Stimulated activated CD4-positive, alpha-beta T cell treated with anti-CD3 and anti-CD28 coated beads, Interleukin-15, amount 100 ng/mL, for 48 hours (primary cell): ENCODE measurements around the gene TBC1D9B.
"Not testable (repeated sequence)": the region's sequence is repeated elsewhere in the genome, so short reads cannot be mapped to it uniquely, and the experiment has no call there.

Experiments used
- DNase-seq, 2 donors: peaks; one replicate each; pipeline ENCODE4 v3.0.0-alpha.2; 2020; ENCODE audit warnings: low read depth in 2 of 2

Gene TBC1D9B

DNA sequence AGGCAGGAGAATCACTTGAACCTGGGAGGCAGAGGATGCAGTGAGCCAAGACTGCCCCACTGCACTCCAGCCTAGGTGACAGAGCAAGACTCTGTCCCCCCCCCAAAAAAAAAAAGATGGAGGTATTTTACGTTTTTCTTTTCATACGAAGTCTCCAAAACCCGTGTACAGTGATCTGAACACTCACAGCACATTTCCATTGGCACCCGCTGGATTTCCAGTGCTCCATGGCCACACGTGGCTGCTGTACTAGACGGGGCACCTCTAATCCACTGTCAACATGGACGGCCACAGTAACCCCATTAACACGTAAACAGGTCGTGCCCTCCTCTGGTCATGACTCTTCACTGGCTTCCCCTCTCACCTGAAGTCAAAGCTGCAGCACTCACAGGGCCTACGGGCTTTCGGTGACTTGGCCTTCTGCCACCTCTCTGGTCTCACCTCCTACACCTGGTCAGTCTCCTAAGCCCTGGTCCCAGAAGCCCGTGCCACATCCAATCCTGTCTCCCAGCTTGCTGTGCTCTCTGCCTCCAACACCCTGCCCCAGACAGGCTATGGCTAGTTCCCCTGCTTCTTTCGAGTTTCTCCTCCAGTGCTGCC is 22.1 kb downstream of the TBC1D9B start:
- DNase-seq = no peak

DNA sequence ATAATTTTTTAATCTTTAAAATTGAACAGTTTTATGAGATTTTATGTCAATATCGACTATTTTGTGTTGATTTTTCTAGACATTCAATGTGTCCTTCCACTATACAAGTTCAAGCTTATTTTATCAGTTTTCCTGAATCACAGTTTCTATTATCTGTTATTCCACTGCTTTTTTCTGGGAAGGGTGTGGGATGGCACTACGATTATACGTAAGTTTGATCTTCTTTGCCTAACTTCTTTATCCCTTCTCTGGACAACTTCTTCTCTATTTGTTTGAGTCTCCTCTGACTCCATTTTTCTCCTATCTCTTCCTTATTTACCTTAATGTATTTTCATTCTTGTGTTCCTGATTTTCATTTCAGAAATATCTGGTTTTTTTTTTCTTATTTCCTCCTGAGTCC is 24.5 kb downstream of the TBC1D9B start:
- no peak for DNase-seq

DNA sequence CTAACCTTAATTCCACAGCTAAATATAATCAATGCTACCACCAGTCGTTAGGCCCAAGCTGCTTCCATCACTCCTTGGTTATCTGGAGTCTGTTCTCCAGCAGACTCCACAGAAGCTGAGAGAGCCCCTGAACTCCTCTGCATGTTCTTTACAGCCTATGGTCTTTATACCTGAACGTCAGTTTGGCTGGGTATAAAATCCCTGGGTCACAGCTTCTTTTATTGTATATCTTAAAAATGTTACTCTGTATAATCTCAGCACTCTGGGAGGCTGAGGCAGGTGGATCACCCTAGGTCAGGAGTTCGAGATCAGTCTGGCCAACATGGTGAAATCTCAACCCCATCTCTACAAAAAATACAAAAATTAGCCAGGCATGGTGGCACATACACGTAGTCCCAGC is 25.4 kb downstream of the TBC1D9B start:
- DNase-seq = no peak

DNA sequence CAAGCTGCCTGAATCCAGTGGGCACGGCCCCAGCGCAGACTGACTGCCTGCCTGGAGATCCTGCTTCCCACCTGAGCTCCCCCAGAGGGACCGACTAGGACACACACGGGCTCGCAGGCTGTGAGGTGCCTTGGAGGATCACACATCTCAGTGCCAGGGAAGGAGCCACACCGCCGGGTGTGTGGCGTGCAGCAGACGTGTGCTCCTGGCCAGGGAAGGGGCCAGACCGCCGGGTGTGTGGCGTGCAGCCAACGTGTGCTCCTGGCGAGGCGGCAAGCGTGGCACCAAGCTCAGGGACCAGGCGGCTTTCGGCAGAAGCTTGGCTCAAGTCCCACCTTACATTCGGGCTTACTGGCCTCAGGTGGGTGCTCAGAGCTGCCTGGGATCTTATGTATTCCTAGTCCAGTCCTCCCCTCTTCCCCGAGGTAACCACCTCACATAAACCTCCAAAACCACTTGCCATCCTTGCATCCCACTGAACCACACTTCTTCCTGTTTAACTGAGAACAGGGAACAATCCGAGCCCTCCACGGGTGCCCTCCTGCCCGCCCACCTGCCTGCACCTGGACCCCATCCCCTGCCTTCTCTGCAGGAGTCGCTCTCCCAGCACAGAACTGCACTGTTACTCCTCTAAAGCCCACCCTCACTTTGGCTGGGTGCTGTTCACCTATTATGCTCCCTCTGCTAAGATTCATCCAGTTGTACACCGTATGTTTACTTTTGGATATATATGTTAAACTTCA is 26.7 kb downstream of the TBC1D9B start:
- DNase-seq = no peak

DNA sequence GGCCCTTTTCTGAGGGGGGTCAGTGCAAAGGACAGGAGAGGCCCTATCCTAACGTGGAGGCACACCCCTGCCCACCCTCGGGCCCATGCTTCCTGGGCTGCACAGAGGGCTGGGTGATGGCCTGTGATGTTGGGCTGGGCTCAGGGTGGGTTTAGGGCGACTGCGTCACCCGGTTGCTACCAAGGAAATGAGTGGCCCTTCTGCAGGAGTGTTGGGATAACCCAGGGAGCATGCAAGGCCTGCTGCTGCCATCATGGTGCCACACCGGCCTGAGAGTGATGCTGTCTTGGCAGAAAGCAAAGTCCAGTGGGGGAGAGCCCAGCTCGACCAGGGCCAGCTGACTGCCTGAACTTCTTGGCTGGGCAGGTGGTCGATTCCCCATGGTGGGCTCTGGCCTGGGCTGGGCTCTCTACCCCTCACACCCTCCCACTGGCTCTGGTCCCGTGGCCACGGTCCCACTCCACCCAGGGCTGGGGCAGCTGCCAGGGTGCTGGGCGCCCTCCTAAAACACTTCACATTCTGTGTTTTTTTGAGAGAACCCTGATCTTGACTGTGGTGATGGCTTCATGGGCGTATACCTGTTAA is 27.5 kb downstream of the TBC1D9B start:
- no peak for DNase-seq

DNA sequence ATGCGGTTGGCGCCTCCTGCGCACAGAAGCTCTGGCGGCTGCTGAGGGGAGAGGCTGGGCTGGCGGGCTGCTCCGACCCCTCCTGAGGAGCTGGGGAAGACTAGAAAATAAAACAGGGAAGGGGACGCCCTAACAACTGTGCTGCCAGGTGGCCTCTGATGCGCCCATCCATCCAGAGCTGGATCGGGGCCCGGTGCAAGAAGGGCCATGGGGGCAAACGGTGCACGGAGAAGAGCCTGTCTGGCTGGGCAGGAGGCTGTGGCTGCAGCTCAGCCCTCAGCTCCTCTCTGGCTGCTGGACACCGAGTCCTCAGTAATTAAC is 28.0 kb downstream of the TBC1D9B start:
- DNase-seq = no peak

DNA sequence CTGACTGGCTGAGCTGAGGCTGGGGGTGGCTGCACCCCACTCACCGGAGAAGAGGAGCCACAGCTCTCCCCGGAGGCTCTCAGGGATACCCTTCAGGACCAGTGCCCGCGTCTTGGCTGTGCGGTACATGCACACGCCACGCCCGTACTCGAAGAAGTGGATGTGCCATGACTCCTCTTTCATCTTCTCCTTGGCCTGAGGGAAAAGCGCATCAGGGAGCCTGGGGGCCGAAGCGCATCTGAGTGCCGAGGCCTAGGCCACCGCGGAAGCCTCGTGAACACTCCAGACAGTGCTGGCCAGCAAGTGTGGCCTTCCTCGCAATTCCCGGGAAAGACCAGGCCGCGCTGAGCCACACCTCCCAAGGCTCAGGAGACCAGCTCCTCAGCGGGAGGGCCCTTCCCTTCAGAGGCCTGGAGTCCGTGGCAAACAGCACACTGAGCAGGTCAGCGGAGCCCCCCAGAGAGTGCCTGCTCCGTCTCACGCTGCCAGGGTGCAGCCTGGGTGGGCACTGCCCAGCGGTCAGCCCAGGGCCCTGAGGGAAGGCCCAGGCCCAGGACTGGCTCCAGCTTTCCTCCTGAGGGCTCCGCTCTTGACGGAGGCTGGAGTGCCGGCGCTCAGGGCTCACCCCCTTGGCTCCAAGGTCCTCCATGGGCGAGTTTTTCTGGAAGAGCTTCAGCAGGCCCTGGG is 28.6 kb downstream of the TBC1D9B start:
- DNase-seq = no peak

DNA sequence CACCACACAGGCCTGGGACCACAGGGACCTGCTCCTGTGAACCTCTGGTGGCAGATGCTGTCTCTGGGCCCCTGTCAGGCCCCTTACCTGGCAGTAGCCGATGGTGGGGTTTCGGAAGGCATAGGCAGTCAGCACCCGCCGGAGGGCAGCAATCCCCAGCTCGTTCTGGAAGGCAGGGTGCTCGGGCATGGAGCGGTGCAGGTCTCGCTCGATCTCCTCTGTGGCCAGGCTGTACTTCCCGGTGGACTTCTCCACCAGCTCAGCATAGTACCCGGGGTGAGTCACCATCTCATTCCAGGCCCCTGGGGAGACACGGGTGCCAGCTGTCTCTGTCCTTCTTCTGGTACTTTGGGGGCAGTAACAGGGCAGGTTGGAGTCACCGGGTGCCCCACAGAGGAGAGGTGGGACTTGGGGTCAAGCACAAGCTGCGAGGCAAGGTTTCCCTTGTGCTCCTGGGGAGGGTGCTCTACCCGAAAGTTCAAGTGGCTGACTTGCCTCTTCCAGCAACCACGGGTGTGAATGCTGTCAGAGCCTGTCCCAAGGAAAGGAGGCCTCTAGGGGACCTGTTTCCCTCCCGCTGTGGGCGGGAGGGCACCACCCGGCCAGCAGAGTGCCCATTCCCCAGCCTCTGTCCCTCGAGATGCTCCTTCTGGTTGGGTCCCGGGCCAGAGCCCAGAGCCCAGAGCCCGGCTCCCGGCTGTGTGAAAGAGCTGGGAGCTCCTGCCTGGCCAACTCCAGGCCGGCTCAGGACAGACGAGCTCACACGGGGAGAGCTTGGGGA is 29.3 kb downstream of the TBC1D9B start:
- DNase-seq = no peak

DNA sequence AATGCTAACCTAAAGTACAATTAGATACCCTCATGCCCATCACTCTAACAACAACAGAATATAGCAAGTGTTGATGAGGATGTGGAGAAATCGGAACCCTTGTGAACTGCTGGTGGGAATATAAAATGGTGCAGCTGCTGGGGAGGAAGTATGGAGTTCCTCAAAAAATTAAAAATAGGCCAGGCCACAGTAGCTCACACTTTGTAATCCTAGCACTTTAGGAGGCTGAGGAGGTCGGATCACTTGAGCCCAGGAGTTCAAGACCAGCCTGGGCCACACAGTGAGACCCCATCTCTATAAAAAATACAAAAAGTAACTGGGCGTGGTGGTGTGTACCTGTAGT is 31.1 kb downstream of the TBC1D9B start:
- DNase-seq = no peak

DNA sequence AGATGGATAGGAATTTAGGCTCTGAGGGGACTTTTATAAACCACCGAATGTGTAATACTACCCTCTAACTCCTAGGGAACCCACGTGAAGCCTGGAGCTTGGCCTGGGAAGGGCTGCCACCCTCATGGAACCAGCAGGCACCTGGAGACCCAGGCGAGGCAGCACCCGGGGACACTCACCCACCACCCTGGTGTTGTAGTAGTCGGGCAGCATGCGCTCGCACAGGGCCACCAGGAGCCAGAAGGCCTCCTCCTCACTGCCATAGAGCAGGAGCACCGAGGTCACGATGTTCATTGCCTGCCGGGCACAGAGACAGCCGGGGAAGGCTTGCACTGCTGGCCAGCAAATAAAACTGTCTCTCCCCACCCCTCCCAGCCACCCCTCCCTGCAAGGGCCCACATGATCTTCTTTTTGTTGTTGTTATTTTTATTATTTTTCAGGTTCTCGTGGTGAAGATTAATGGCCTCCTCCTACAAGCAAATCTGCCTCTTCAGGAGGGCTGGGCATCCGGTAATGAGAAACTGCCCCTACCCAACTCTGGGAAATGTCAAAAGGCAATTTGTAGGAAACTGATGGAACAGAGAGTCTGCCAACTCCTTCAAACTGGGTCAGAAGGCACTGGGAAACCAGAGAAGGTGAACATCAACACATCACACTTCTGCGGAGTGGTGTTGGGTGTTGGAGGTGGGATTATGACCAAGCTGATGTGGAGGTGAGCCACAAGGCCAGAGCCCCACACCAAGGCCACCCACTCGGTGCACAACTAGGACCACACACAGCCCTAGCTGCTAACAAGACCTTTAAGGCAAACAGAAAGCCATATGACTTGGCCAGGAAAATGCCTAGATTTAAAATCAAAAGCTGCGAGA is 31.7 kb downstream of the TBC1D9B start:
- no peak for DNase-seq

DNA sequence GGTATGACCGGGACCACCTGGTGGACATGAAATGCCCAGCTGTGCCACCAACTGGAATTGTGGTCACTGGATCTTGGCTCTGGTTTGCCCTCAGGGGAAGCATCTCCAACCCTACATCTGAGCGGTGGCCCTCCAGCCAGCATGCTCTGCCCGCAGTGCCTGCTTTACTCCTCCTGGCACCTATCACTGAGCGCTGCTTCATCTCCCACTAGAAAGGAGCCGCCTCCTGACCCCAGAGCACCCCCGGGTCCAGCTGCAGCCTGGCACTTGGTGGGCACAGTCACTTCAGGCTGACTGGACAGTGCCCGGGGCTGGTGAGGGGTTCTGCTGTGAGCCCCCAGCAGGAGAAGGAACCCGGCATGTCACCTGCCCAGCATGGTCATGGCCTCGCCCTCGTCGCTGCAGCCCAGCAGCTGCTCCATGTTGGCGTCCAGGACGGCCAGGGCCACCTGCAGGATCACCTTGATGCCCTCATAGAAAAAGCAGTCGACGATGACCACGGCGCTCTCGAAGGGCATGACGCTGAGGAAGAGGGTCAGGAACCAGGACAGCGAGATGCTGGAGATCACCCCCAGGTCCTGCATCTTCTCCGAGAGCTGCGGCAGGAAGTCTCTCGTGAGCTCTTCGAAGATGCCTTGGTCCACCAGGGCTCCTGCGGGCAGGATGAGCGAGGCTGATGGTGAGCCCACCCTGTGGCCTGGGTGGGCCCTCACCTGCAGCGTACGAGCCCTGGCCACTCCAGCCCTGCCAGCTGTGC is 33.0 kb downstream of the TBC1D9B start:
- no peak for DNase-seq

DNA sequence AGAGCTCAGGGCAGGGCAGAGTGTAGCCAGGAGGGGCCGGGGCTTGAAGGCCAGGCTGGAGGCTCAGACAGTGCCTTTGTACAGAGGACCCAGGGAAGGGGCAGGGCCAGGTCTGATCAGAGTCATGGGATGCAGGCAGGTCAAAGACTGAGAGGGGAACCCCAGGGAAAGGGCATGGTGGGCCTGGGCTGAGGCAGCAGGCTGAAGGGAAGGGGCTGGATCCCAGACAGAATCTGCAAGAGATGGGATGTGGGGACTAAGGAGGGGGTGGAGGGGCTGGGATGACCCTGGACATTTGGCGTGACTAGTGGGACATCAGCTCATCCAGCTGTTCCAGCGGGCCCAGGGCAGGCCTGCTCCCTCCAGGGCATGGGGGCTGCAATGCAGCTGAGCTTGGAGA is 33.6 kb downstream of the TBC1D9B start:
- DNase-seq = no peak

DNA sequence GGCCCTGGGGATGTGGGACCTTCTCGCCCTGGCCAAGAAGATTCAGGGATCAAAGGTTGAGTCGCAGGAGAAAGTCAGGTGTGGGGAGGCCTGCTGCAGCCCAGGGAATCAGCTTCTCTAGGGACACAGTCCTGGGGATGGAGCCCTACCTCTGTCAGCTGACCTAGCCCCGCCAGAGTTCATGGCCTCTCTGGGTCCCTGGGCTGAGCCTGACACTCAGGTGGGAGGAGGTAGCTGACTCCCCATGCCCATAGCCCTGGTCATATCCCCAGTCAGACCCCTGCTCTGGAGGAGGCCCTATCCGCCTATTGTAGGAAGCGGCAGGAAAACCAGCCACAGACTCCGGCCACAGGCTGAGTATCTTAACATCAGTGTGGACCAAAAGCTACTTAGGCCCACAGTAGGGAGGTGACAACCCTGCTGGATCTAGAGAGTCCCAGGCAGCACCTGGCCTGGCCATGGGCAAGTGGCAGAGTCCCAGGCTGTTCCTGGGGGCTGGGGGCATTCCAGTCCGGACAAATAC is 34.0 kb downstream of the TBC1D9B start:
- no peak for DNase-seq

DNA sequence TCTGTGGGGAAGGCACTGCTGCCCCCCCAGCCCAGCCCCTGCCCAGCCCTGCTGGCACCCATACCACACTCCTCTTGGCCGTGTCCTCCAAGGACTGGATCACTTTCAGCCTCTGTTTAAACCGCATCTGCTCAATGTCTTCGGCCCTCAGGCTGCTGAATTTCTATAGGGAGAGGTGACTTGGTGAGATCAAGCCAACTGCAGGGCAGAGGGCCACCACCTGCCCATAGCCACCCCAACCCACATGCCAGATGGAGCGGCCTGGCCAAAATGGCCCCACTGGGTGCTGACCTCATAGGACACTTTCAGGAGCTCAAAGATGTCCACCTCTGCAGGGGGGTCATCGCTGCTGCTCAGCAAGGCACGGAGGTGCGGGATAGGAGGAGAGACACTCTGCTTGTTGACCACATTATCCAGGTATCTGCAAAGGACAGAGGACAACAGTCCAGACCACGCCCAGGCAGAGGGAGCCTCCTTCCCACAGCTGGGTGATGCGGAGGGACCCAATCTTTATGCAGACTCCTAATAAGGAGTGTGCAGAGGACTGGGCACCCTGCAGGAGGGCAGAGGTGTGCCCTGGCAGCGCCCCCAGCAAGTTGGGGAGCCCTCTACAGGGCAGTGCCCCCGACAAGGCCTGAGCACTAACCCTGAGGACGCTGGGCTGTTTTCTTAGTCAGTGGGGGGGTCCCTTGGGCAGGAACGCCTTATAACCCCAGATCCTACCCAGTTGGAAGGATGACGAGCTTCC is 34.7 kb downstream of the TBC1D9B start:
- no peak for DNase-seq

DNA sequence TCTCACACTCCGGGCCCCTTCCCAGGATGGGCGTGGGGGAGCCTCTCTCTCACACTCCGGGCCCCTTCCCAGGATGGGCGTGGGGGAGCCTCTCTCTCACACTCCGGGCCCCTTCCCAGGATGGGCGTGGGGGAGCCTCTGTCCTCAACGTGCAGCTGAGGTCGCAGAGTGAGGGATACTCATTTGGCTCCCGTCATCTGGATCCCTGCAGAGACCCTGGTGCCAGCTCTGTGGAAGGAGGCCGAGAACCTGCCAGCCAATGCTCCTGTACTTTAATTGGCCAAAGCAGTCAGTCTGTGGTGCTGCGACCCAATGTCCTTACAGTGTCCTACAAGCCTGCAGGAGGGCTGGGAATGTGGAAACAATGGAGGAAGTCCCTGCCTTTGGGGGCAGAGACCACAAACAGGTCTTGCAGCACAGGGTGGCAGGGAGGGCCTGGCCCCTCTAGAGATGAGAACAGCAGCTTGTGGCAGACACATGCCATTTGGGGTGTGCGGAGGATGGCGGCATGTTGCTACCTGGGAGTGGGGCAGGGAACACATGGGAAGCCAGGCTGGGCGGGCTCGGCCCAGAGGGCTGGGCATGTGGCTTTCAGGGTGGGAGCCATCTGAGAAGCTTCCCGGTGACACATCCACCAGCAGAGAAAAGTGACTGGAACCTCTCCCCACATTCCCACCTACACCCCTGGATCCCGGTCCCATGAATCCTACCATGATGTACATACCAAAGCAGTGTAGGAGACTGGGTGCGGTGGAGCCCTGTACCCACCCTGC is 35.5 kb downstream of the TBC1D9B start:
- DNase-seq = no peak

DNA sequence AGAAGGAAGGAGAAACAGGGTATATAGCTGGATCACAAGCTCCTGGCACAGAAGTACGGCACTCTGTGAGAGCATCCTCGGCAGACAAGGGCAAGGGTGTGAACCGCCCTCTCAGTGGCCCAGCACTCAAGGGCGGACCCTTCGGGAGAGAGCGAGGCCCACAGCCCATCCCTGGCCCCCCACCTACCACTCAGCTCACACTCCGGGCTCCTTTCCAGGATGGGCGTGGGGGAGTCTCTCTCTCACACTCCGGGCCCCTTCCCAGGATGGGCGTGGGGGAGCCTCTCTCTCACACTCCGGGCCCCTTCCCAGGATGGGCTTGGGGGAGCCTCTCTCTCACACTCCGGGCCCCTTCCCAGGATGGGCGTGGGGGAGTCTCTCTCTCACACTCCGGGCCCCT is 36.2 kb downstream of the TBC1D9B start:
- DNase-seq = not testable (repeated sequence)

DNA sequence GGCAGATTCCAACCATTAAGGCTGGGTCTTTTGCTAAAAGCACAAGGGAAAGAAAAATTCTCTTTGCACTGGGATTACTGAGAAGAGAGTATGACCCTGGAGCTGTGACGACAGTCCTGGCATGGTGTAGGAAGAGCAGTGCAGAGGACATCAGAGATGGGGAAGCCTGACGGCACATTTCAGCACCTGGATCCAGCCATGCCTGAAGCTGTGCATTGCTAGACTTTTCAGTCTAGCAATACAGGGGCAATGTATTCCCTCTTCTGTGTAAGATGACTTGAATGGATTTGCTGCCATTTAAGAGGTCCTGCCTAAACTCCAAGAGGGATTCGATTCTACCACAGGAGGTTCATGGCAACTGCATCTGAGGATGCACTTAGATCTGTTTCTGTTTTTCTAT is 36.7 kb downstream of the TBC1D9B start:
- no peak for DNase-seq

DNA sequence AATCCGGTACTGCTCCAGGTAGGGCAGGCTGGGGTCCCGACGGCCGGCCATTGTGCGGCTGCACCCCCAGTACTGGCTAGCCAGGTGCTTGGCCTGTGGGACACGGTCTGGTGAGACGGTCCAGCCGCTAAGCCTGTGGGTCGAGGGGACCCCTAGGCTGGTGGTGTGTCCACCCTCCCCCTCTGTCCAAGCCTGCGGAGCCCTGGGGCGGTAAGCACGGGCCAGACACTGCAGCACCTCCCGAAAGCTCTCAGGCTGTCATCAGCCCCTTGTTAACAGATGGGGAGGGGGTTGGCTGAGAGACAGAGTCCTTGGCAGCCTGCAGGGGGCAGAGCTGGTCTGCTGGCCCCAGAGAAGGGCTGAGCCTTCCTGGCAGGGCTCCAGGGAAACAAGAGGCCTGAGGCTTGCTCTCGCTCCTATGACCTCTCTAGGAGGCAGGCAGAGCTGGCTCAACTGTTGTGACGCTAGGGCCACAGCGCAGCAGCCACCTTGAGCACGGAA is 37.2 kb downstream of the TBC1D9B start:
- DNase-seq = no peak
